Thyroid gland (tissue), 4 donors: ENCODE results near the gene NUAK2.

Experiments
- POLR2A ChIP-seq, 2 donors: fragments of 450-650 bp; IDR thresholded peaks; one replicate each; pipeline ENCODE4 v1.6.1; 2017; ENCODE audit warnings: antibody characterized with exemption in 2 of 2, mild to moderate bottlenecking in 2 of 2, moderate library complexity in 1 of 2
- TF ChIP-seq, protein P1 (sequence below), 6 experiments: fragments of 200-600 bp in 3 of 6; fragments of 450-650 bp in 3 of 6; sonication (generic) in 3 of 6; IDR thresholded peaks; one replicate each; pipeline ENCODE4 v1.5.1; 2016 to 2019; ENCODE audit warnings: antibody characterized with exemption in 6 of 6, mild to moderate bottlenecking in 2 of 6, inconsistent platforms in 1 of 6, moderate library complexity in 1 of 6

DNA sequence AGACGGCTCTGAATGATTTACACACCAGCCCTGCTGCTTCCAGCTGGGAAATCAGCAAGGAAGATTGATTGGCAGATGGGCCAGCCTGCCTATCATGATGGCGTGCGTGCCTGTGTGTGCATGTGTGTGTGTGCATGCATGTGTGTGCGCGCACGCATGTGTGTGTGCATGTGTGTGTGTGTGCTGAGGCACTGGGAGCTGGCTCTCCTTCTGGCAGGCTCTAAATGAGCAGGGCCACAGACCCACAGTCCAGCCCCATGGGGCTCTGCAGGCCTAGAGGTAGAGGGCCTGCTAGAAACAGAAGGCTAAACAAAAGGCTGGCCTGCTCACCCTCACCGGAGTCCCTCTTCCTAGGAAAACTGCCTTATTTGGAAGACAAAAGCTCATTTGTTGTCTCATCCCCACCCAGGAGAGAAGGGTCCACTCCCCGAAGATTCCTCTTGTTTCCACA is 29.2 kb upstream of the NUAK2 start:
- TF ChIP-seq, protein P1, sequence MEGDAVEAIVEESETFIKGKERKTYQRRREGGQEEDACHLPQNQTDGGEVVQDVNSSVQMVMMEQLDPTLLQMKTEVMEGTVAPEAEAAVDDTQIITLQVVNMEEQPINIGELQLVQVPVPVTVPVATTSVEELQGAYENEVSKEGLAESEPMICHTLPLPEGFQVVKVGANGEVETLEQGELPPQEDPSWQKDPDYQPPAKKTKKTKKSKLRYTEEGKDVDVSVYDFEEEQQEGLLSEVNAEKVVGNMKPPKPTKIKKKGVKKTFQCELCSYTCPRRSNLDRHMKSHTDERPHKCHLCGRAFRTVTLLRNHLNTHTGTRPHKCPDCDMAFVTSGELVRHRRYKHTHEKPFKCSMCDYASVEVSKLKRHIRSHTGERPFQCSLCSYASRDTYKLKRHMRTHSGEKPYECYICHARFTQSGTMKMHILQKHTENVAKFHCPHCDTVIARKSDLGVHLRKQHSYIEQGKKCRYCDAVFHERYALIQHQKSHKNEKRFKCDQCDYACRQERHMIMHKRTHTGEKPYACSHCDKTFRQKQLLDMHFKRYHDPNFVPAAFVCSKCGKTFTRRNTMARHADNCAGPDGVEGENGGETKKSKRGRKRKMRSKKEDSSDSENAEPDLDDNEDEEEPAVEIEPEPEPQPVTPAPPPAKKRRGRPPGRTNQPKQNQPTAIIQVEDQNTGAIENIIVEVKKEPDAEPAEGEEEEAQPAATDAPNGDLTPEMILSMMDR (IDR thresholded peaks at IDR 0.05), result no peak
- no peak for TF ChIP-seq POLR2A (IDR thresholded peaks at IDR 0.05)
